Heart left ventricle (tissue), 13 donors: ENCODE data around the gene PRODH2.

ENCODE experiments used
- CTCF ChIP-seq, 12 donors: fragments of 200-600 bp; sonication (generic) in 4 of 12; IDR thresholded peaks; one replicate each; pipeline versions ENCODE4 v1.5.0 to v1.8.0; 2018 to 2022; ENCODE audit warnings: antibody characterized with exemption in 12 of 12, mild to moderate bottlenecking in 5 of 12
- POLR2A ChIP-seq, 2 donors: fragments of 450-650 bp; IDR thresholded peaks; one replicate each; pipeline ENCODE4 v1.6.1; 2017; ENCODE audit warnings: antibody characterized with exemption in 2 of 2, mild to moderate bottlenecking in 2 of 2, moderate library complexity in 2 of 2
- donor health status: ischemic (EF 13 %, LVEDD 7.1; RV severe dilation, severe dysfunction).
- donor health status: DM: no; HTN: yes; CAD: no.
- donor health status: DM: no; HTN: no; CAD: no.
- donor health status: ischemic (EF 25% LVEDD 6.9; RV normal size, moderate dysfunction).
- donor health status: ischemic (EF 25% LVEDD 5.7; RV mildly dilated, moderate dysfunction).
- donor health status: ischemic (EF 35%, LVEDD 5.7; RV mildly dilated, moderate dysfunction).
- donor health status: nonischemic (EF 11% LVEDD 7.7; RV severe dilation, severe dysfunction).
- donor health status: DM: yes; HTN: yes; CAD: no.
- donor health status: PGD.
- donor health status: ischemic (EF 29% LVEDD 5.4; RV normal size, mild dysfunction).
- donor health status: nonischemic (EF 23%, LVEDD 6.1; RV moderate dilation, normal function).

- no peak for TF ChIP-seq POLR2A (IDR thresholded peaks at IDR 0.05)
- TF ChIP-seq CTCF (IDR thresholded peaks at IDR 0.05) = no peak
These were observed 34.7 kb downstream of the PRODH2 start for GRCh38 chr19:35777961-35778360.
